NCI-H1092 (cell line): ENCODE results near the gene CCDC136.
A peak's percentile ranks its signal among the peaks of the same experiment; 100 is the strongest.

Experiments used
- DNase-seq: peaks from one replicate; lab custom pipeline; 2025; lab: John Stamatoyannopoulos, UW

Gene CCDC136

DNA sequence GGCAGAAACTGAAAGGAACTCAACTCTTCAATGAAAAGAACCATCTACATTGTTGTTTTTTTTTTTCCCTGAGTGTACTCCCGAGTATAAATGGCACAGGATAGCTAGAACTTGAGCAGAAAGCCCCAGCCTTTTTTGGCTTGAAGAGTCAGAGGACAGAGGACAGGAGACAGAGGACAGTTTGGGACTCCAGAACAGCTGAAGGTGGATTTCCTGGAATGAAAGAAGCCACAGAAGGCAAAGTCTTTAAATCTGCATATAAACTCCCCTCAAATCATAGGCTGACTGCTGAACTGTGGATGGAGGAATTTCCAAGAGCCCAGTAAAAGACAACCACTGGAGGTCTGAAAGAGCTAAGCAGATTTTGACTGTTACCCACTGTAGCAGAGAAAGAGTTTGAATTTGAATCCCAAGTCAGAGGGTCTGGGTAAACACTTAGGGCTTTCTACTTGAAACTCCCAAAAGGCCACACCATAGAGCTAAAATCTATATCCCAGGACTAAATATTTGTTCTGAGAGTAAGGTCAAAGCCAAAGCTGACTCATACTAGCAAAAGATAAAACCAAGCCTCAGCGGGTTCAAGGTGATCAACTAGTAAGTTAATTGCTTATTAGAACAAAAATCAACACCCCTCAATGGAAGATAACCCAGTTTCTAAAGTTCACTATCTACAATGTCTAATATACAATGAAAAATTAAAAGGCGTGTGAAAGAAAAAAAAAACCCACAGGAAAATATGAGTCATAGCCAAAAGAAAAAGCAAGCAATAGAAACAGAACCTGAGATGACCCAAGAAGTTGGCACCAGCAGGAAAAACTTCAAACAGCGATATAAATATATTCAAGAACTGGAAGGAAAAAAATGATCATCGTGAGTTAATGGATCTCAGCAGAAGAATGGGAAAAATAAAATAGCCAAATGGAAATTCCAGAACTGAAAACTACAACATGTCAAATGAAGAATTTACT, 14.3 kb upstream of the CCDC136 start:
- DNase-seq: no peak

DNA sequence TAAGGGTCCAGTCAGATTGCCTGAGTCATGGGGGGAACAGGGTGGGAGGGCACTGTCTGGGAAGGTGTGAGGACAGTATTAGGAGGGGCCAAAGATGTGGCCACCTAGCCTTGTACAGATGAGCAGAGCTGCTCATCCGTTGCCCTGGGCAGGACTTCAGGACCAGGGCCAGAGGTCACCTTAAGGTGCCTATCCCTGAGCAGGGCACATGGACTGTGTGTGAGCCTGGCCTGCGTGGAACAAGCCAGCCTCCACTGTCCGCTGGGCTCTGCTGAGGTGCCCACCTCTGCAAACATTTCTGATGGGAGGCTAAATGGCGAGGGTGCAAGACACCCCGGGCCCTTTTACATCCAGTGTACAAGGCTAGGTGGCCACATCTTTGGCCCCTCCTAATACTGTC, 12.8 kb upstream of the CCDC136 start:
- no peak for DNase-seq

DNA sequence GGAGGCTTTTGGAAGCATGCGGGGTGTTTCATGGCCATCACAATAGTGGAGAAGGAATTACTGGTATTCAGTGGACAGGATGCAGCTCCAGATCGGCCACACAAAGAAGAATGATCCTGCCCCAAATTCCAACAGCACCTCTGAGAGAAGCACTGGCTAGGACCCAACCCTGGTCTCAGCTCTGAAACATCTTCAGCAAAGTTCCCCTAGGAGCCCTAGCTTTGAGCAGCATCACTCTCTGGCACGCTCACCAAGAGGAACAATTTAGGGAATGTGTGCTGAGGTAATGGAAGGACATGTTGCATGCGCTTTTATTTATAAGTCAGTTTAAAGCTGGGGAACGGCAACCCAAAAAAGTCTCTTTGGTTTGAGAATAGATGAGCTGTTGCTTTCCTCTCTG, 10.6 kb upstream of the CCDC136 start:
- DNase-seq: no peak

DNA sequence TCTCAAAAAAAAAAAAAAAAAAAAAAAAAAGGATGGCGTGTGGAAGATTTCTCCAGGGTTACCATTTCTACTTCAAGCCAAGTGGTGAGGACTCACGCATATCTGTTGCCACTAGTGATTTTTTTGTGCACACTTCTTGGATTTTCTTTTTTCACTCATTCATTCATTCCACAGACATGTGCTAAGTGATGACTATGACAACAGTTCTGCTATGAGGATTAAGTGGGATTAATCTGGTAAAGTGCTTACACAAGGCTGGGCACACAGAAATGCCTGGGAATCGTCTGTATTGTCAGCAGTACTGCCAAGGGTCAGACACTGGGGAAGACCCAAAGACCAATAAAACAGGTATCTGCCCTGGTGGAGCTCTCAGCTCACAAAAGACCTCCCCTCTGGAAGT, 9.9 kb upstream of the CCDC136 start:
- no peak for DNase-seq

DNA sequence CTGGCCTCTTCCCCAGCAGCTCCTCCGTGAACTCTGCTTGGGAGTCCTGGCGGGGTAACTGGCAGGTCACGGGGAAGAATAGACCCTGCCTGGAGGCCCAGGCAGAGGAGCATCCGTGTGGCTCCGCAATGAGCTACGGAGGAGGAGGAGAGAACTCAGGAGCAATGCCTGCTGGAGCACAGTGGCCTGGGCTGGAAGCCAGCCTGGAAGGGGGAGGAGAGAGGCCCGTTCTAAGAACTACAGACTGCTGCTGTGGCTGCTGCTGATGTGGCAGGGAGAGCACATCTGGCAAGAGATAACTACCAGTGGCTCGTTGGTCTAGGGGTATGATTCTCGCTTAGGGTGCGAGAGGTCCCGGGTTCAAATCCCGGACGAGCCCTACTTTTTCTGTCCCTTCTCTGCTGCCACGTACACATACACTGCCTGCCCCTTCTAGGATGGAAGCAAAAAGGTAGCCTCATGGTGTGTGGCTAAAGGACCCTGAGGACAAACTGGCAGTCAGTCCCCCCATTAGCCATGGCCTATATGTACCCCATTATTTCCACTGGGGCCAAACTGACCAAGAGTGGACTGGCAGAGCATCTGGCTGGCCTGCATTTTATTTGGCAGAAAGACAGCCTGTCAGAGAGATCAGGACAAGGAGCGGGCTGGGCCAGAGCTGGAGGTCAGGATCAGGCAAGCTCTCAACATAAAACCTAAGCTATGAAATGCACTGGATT, 8.5 kb upstream of the CCDC136 start:
- no peak for DNase-seq

DNA sequence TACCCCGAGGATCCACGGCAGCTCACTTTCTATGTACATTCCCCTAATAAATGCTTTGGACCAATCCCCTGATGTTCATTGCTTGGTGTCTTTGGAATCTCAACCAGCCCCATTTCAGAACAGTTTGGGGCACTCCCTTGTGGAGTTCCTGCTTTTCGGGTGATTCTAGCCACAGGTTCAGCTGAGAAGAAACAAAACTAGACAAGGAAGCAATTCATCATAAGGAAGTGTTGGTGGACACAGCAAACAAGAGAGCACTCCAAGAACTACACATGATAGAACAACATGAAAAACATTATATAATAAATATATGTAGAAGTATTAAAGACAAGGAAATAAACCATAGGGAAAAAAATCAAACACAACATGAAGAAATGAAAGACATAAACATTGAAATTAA, 6.0 kb upstream of the CCDC136 start:
- DNase-seq: no peak

DNA sequence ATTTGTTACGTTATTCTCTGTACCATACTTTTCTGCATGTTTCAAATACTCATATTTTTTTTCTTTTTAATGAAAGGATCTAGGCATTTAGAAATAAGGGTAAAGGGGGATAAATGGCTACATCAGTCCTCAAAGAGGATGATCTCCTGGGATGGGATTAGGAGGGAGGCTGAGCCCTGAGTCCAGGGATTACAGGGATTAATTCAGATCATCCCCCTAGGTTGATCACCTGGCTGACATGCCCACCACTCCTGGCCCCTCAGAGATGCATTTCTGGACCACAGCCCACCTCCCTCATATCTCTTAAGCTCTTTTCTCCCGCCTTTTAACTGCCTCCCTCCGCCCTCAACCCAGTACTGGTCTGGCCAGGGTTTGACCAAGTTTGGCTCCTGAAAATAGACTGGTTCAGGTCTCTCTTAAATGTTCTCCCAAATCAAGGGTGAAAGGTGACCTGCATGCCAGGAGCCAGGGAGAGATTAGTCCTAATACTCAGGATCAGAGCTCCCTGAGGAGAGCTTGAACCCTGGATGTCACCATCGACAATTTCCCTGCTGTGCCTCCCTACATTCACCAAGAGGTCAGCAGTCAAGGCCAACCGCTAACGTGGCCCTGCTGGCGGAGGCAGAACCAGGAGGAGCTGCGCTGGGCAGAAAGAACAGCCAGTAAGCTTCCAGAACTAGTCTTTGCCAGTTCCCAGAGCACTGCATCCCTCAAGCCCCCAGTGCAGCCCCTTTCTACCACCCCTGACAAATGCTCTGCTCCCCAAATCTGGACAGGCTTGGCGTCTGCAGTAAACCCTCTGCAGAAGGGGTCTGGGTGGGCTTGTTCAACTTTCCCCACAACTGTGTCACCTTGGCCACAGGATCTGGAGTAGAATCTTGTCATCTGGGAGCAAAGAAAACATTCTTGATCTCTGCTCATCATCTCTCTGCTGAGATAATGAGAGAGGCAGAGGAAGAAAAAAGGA, 3.0 kb upstream of the CCDC136 start:
- no peak for DNase-seq

DNA sequence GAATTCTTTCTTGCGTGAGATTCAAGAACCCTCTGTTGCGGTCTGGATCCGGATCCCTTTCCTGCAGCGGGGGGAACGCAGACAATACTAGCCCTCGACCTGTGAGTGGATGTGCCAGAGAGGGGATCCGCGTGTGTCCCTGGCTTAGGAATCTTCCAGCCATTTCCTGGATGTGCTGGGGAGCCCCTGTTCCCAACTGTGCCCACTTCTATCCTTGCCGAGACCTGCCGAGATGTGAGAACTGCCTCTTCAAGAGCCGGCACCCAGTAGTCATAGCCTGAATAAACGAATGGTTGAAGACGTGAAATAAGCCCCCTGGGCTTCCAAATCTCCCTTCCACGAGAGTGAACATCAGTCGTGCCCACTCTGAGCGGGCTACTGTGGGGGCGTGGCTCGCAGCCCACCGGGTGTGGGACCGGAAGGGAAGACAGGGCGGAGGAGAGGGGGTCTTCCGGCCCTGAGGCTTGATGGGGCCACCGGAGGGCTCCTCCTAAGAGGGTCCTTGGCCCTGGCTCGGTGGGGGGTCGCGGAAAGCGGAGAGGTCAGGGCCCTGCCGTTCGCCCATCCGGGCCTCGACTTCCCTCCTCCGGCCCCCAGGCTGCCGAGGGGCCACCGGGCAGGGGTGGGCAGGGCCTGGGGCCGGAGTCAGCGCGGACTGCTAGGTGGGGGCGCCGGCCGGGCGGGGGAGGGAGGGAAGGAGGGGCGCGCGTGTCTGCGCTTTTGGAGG, 1.3 kb upstream of the CCDC136 start:
- no peak for DNase-seq

DNA sequence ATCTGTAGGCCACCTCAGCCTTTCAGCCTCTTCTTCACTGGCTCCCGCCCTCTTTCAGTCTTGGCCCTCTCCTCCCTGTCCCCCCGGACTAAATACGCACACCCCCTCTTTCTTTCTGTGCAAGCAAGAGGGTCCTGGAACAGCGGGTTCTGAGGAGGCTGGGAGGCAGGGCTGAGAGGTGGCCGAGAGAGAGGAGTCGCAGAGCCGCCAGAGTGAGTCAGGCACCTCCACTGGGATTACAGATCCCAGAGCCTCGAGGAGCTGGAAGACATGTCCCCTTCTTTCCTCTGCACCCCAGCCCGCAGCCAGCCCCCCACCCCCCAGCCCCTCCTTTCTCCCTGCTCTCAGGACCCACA, 182 bp downstream of the CCDC136 start:
- DNase-seq: no peak

DNA sequence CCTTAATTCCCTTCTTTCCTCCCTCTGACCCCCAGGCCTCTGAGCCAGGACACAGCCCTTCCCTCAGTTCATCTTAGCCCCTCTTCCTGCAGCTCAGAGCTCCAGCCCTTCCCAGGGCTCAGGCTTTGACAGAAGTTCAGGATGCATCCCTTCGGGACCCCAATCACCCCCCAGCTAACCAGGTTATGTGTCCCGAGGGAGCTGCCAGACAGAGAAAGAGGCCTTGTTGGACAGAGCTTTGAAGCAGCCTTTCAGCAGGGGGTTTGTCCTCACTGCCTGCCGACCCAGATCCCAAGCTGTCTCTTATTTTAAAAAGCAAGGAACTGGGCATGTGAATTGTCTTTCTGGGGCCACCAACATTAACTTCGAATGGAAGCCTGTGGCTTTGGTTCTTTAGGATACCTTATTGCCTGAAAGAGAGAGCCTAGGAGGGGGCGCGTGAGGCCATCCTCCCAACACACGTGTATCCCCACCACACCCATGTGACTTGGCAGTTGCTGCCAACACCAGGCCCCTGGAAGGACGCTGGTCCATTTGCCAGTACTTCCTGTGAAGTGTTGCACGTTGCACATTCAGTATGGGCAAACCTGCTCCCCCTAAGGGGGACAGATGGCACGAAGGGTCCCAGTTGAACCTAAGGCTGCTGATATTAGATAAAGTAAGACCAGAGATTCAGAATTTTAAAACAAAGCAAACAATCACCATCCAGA, 858 bp downstream of the CCDC136 start:
- DNase-seq: peak; percentile 15

DNA sequence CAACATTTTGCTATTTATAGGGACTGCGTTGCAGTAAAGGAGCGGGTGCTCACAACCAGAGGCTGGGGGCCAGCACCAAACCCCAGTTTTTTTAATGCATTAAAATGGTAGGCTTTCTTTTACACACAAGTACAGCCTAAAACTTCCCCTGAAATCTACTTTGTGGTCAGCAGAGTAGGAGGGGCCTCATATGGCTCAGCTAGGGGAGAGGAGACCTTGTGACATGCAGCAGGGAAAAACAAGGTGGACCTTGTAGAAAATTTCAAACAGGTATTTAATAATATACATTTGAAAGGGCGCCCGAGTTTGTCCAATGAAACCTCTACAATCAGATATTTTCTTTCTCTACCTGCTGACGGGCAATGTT, 1.4 kb downstream of the CCDC136 start:
- no peak for DNase-seq

DNA sequence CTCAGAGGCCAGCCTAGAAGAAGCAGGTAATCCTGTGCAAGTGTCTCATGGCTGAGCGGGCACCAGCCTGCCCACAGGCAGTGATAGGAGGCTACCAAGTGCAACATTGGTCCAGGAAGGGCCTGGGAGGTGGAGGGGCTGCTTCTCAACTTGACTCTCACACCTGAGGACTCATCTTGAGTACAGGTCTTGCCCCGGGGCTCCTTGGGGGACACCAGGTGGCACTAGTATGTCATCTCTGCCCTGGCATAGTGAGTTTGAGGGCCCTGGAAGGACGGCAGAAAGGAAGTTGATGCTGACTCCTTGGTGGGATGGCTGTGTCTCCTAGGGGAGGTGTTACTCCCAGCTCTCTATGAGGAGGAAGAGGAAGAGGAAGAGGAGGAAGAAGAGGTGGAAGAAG, 2.3 kb downstream of the CCDC136 start:
- DNase-seq: no peak

DNA sequence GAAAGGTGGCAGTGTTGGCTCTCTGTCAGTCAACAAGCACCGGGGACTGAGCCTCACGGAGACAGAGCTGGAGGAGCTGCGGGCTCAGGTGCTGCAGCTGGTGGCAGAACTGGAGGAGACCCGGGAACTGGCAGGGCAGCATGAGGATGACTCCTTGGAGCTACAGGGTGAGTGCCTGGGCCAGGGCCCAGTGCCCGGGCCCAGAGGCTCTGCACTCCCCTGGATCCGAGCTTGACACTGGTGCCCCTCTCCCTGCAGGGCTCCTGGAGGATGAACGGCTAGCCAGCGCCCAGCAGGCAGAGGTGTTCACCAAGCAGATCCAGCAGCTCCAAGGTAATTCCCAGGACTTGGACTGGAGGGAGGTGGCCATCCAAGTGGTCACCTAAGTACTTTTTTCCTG, 2.7 kb downstream of the CCDC136 start:
- DNase-seq: no peak

DNA sequence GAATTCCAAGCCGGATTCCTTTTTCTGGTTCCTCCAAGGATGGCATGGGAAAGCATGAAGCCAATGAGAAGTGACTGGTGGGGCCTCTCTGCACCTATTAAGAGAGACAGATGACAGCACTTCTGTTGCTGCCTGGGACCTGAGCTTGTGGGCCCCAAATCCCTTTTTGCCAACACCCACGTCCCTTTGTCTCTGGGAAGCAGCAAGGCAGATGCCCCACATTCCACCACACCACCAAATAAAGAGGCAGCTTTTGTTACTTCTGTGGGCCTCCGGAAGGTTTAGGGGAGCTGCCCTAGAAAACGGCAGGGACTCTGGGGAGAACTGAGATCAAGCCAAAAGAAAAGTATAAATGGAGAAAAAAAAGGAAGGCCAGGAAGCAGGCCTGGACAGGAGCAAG, 3.4 kb downstream of the CCDC136 start:
- no peak for DNase-seq

DNA sequence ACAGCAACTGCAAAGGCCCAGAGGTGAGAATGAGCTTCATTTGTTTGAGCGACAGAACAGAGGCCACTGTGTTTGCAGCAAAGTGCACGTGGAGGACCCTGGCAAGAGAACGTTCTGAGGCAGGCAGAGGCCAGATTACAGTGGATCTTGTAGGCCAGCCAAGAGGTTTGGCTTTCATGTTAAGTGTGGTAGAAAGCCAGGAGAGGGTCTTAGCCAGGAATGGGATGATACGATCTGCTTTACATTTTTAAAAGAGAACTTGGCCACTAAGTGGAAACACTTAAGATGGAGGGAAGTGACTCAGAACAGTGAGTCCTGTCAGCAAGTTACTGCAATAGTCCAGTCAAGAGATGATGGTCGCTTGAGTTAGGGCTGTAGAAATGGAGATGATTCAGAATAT, 4.6 kb downstream of the CCDC136 start:
- DNase-seq: no peak

DNA sequence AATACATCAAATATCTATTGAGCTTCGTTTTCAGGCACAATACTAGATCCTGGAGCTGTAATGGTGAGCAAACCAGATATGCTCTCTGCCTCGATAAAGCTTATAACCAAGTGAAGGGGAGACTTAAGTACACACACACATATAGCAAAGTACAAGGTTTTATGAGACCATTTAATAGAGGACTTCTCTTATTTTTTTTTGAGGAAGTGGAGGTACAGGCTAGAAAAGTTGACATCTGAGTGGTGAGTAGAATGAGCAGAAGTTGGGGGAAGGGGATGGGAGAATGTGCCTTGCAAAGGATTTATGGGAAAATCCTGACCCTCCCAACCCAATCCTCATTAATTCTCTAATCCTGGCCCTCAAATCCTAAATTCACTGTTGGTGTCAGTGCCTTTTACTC, 7.7 kb downstream of the CCDC136 start:
- DNase-seq: no peak

DNA sequence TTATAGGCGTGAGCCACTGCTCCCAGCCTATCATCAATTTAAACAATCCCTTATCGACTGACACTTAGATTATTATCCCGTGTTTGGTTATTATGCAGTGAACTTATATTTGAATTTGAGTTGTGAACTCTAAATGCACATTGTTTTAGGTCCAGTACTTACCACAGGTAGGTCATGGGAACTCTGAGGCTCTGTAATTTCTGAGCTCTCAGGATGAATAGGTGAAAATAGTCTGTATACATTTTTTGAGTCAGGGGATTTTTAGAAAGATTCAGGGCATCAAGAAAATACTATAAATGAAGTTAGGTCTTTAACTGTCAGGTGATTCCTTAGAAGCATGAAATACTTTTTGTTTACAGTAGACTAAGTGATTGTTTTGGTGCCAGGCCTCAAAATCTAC, 8.8 kb downstream of the CCDC136 start:
- DNase-seq: no peak

DNA sequence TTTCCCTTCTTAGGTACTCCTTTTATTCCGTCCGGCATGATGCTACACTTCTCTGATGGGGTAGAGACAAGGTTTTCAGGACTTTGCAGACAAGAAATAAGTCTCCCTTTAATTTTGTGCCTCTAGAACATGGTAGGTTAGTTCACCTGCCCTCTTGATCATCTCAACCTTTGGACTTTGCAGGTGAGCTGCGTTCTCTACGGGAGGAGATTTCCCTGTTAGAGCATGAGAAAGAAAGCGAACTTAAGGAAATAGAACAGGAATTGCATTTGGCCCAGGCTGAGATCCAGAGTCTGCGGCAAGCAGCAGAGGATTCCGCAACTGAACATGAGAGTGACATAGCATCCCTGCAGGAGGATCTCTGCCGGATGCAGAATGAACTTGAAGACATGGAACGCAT, 9.2 kb downstream of the CCDC136 start:
- no peak for DNase-seq

DNA sequence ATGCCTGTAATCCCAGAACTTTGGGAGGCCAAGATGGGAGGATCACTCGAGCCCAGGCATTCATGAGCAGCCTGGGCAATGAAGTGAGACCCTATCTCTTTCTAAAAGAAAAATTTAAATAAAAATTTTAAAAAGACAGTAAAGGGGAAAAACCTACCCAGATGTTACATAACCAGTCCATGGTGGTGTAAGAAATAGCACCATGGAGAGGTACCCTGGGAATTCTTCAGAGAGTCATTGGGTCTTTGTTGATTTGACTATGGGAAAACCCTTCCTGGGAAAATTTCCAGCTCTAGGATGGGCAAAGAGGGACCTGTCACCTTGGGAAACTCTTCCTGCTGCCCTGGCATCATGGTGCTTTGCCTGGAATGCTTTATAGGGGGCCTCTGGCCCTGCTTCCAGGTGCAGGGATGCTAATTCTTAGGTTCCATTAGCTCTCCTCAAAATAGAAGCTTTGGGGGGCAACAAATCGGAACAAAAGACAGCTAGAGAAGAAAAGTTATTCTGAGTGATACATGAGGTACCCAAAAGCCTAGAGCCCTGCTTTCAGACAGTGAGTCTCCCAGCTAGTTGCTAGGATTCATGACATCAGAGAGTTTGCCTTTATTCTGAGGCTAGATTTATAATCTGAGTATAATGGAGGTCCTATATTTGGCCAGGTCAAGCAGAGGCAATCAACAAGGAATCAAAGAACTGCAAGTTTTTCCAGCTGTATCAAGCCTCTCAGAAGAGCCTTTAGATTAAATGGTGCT, 10.1 kb downstream of the CCDC136 start:
- no peak for DNase-seq

DNA sequence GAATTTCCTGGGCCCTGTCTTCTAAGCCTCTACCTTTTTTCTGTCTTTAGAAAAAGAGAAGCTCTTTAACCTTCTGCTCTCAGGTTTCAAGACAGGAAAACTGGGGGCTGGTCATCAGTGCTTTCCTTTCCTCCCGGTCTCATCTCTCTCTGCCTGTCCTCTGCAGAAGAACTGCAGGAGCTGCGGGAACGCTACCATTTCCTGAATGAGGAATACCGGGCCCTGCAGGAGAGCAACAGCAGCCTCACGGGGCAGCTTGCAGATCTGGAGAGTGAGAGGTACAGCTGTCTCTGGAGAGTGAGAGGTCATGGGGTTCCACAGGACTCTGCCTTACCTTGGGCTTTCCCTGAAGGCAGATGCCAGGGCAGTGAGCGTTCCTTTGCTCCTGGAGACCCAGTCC, 12.7 kb downstream of the CCDC136 start:
- no peak for DNase-seq
